HG03439 (cell line): Measurements from ENCODE around the gene ABHD8.

Experiments
- ATAC-seq: cut with Tn5 transposase; IDR thresholded peaks from one replicate; pipeline ENCODE4 v1.9.1; 2021; ENCODE audit warnings: mild to moderate bottlenecking, moderate library complexity; ENCODE audit not compliant: unreplicated experiment

Gene ABHD8

DNA sequence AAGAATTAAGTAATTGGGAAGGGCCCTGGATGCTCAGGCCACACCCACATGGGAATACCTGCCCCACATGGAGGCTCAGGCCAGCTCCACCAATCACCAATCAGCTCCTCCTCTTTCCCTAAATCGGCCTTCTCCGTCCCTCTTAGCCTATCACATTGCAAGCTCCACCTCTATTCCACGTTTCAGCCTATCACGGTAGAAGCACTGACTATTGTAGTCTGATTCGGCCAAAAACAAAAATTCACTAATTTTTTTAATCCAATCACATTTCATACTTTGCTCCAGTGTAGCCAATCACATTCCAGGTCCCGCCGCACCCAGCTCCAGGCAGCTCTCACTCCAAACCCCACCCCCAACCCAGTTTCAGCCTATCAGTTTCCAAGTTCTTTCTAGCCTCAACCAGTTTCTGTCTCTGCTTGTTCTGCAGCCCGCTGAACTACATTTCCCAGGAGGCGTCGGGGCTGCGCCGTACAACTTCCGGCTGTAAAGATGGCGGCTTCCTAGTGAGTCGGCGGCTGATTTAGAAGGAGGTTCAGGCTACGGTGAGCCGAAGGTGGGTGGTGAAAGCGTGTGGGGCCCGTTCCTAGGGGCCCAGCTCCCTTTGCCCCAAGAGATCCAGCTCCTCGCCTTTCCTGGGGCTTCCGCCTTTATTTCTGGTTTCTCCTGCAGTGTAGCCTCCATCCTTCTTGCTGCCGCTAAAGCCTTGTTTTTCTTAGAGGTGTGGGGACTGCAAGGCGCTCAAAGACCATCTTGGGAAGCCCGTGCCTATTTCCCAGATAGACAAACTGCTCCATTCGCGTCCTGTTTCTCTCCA lies 36.0 kb downstream of the ABHD8 start, which contains the start of gene BABAM1:
TSS of gene BABAM1 (plus strand) at position 469 of the 814 bp plus-strand sequence. CDS start 1,364 bp downstream, outside the sequence.
- ATAC-seq: peak; percentile 92

DNA sequence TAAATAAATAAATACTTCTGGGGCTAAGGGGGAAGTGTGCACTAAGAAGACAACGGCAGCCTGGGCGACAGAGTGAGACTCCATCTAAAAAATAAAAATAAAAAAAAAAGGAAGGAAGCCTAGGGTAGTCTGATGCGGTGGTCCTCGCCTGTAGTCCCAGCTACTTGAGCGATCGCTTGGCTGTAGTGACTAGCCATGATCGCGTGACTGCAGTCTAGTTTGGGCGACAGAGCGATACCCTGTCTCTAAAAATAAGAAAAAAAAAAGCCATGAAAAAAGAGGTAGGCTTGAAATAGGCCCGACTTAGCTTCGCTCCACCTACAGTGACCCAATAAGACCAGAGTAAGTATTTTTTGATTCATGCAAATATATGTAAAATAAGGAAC lies 36.6 kb downstream of the ABHD8 start:
- no peak for ATAC-seq

DNA sequence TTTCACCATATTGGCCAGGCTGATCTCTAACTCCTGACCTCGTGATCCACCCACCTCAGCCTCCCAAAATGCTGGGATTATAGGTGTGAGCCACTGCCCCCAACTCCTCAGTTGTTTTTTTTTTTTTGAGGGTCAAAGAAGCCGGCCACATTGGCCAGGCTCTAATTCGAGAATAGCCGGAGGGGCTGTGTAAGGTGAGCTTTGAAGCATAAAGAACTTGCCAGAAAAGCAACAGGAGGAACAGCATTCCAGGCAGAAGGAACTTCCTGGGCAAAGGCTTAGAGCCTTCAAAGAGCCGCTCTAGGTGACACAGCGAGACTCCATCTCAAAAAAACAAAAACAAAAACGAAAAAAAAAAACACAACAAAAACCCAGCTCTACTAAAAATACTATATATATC lies 37.2 kb downstream of the ABHD8 start:
- no peak for ATAC-seq

DNA sequence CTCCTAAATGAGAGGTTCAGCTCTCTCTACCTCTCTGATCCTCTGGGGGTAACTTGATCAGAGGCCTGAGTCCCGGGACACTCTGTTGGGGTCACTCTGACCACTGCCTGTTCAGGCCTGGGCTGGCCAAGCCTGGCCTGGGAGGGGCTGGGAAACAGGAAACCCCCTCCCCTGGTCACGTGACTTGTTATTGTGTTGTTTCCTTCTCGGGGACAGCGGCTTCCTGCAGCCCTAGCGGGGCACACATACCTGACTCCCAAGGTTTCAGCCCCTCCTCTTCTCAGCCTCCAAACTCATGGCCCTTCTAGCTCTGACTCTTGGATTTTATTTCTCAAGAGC lies 38.6 kb downstream of the ABHD8 start, which contains the start of gene USHBP1:
TSS of gene USHBP1 (minus strand) at position 105 of the 339 bp plus-strand sequence. CDS start 446 bp downstream, outside the sequence.
- no peak for ATAC-seq

GRCh38 chr19:17263712-17264640 lies 39.2 kb downstream of the ABHD8 start:
- no peak for ATAC-seq

DNA sequence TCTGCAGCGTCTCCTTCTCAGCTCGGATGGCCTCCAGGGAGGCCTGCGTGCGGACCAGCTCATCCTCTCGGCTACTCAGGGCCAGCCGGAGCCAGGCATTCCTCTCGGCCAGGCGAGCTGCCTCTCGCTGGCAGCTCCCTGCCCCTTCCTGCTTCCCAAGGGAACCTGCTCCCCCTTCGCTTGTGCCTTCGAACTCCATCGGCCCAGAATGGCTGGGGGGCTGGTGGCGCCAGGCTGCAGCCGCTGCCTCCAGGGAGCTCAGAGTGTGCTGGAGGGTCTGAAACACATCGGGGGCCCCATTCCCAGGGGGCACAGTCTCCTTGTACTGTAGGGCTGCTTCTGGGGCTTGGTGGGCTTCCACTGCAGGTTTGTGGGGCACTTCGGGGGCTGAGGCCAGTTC lies 40.7 kb downstream of the ABHD8 start:
- no peak for ATAC-seq

DNA sequence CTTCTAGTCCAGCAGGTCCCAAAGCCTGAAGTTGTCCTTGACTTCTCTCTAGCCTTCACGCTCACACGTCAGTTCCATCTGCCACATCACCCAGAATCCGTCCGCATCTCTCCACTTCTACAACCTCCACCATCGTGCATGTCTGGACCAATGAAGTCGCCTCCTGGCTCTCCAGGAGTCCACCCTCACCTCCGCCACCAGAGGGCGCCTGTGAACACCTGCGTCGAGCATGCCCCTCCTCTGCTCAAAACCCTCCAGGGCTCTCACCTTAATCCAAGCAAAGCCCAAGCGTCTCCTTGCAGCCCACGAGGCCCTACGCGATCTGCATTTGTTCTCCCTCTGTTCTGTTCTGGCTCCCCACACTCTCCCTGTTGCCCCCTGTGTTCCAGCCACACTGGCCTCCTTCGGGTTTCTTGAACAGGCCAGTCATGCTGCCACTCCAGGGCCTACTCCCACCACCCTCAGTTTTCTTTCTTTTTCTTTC lies 42.3 kb downstream of the ABHD8 start:
- no peak for ATAC-seq

DNA sequence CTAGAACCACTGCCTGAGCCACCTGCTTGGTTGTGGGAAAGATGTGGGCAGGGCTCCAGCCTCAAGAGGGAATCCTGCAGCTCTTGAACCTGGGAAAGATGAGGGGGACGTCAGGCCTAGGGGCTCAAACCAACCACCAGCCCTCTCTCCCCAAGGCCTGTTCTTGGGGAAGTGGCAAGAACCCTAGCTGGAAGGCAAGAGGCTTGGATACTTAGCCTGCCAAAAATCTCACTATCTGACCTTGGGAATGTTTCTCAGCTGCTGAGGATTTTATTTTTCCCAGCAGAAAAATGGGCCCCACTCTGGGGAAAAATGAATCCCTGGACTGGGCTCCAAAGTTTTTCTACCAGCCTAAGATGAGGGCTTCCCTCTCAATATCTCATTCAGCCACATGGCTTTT lies 43.3 kb downstream of the ABHD8 start:
- no peak for ATAC-seq

GRCh38 chr19:17259118-17259780 lies 44.0 kb downstream of the ABHD8 start:
- ATAC-seq: no peak

- no peak for ATAC-seq
These were observed 47.1 kb downstream of the ABHD8 start for GRCh38 chr19:17256130-17256529.

GRCh38 chr19:17255150-17255621 lies 48.0 kb downstream of the ABHD8 start:
- no peak for ATAC-seq

DNA sequence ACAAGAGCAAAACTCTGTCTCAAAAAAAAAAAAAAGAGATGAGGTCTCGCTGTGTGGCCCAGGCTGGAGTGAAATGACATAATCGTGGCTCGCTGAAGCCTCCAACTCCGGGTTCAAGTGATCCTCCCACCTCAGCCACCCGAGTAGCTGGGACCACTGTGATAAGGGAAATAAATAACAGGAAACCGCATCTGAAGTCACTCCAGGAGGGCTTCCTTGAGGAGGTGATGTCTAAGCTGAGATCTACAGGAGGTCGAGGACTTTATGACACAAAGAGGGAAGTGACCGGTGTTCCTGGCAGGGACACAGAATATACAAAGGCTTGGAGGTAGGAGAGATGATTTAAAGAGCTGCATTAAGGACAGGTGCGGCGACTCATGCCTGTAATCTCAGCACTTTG lies 48.6 kb downstream of the ABHD8 start:
- ATAC-seq: no peak

DNA sequence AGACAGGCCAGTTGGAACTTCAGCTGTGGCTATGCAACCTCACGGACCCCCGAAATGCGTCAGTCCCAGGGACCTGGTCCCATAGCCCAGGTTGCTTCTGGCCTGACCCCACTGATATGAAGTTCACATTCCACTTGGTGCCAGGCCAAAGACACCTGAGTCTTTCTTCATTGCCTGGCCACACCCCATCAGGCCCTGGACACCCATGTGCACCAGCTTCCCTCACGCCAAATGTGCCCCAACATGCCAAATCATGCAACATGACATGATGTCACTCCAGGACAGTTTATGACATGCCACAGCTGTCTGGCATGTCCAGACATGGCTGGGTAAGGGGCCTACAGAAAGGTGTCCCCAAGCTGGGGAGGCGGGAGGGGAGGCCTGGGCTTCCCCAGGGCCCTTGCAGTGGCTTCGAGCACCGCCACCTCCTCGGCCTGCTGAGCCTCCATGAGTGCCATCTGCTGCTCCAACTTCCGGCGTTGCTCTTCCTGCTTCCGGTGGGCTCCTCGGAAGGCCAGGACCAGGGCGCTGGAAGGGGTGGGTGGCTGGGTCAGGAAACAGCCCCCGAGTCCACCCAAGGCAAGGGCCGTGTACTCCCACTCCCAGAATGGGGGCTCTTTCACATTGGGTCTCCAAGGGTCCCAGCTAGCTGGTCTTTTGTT lies 53.2 kb downstream of the ABHD8 start:
- no peak for ATAC-seq

DNA sequence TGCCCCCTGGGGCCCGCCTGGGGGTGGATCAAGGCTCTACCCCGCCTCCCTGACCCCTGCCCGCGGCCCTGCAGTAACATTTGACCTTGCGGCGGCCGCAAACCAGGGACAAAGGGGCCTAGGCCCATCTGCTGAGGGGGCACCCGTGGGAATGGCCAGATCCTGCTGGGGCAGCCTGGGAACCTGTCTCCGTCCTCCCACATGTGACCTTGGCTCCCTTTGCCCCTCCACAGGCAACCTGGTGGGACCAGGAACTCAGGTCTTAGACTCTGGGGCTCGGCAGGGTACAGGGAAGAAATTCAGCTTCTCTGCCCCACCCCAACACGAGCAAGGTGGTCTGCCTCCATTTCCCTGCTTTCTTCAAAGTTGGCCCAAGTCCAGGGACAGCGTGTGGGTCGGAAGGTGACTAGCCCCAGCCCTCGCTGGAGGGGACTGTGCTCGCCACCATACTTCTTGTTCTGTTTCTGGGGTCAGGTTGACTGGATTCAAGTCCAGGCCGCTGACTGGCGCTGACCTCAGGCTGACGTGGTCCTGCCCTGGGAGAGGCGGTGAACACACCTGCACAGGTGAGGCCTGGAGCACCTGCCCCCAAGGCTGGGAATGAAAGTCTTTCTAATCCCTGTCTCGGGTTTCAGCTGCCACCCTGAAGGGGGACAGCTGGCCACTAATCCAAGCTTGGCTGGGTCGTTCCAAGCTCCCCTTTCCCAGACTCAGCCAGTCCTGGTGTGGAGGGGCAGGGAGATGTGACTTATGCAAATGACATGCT lies 55.0 kb downstream of the ABHD8 start:
- no peak for ATAC-seq

DNA sequence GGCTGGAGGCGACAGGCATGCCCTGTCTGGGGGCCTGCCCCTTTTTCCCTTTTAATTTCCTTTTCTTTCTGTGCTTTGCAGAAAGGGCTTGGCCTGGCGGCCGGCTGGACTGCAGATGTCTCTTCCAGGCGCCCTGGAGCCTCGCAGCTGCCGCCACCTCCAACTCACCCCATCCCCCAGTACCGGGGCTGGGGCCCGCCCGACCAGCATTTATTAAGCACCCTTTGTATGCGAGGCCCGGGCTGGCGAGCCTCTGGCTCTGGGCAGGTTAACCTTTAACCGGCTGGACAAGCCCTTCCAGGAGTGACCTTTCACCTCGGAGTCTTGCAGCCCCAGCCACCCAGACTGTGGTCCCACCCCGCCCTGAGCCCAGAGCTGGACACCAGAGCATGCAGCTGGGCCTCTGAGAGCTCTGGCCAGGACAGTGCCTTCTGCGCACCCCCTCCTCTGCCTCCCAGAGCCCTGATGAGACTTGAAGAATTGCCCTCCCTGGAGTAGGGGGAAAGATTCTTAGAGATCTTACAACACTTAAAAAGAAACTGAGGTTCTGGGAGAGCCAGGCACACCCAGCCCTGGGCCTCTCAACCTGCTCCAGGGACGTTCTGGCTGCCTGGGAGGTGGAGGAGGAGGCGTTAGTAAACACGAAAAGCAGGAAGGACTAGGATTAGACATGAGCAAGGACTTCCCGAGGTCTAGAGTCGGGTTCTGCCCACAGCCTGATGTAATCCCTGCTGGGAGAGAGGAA lies 56.4 kb downstream of the ABHD8 start:
- no peak for ATAC-seq

DNA sequence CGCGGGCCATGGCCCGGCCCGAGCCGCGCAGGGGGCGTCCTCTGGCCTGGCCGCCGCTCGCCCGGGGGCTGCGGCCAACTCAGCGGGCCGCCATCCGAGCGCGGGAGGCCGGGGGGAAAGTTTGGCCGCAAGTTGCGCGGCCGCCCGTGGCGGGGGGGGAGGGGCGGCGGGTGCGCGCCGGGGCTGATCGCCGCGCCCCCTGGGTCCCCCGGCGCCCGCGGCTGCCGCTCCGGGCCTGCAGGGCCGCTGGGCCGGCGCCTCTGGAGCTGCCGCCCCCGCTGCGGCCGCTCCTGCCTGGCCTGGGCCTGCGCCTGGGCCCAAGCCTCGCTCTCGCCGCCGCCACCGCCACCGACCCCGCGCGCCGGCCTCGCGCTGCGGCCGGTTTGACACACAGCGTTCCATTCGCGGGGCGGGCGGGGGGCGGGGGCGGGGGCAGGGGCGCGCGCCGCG lies 57.7 kb downstream of the ABHD8 start, which contains the start of gene NR2F6:
TSS of gene NR2F6 (minus strand) at position 385 of the 450 bp plus-strand sequence. CDS start 699 bp downstream, outside the sequence.
- ATAC-seq: no peak

GRCh38 chr19:17244618-17245534 lies 58.3 kb downstream of the ABHD8 start:
- ATAC-seq: no peak
